Measurements from ENCODE around the gene RBM6. TPM values are rescaled to one million over a fixed set of nuclear protein-coding genes. Genes with fewer than 3 reads are reported as not detected.
"Not testable (repeated sequence)": the region's sequence is repeated elsewhere in the genome, so short reads cannot be mapped to it uniquely, and the experiment has no call there.

Gene RBM6
- total RNA-seq, 1 experiment from 2014 or later, result 55.9 TPM

DNA sequence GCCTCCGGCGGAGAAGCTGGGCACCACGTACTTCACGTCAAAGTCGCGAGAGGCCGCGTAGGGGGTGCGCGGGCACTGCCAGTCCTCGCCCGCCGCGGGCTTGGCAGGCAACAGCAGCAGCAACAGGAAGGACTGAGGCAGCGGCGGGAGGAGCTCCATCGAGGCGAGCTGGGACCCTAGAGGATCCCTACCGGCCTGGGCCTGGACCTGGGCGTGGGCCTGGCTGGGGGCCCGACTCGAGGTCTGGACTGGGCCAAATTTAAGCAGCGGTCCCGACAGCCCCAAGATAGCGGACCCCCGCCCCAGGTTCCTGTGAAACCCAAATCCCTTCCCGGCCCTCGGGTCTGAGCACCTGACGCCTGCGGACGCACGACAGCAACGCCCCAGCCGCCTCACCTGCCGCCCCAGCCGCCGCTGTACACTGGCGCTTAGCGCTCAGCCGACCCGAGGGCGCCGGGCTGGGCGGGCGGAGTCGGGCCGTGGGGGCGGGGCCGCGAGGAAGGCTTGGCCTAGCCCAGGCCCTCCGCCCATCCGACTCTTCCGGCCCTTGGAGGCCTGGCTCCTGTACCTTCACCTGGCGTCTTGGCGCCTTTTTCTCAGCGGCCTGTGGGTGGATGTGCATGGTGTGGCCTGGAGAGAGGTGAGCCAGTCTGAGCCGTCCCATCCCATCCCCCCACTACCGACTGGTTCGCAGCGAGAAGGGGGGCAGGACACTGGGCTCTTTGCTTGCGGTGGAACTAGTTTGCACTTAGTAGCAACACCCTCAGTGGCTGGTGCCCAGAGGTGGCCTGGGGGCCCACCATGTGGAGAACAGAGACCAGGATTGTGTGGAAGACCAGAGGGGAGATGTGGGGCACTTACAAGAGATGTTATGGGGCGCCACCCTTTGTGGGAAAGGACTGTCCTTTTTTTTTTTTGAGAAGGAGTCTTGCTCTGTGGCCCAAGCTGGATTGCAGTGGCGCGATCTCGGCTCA lies 36.2 kb upstream of the RBM6 start, which contains the start of gene MST1R:
TSS of gene MST1R (minus strand) at position 423 of the 974 bp plus-strand sequence. CDS start at position 159, 264 bp downstream.
- H3K27me3 ChIP-seq (replicated peaks; ENCODE audit: insufficient read depth, low read depth, low read length, poor library complexity), result no peaks in the 10 kb centered on the region
- H3K9me3 ChIP-seq (ENCODE audit: low read depth, low read length, poor library complexity, severe bottlenecking), result no peaks in the 10 kb centered on the region
- ChIA-PET POLR2A (ENCODE audit: low non-redundant PET) (no interaction called here), CTCF (interaction anchor here (0.5 kb wide), 1 partner anchor 65 kb away, joined by 4 read pairs; no protein-coding TSS in a partner anchor)
- TF ChIP-seq CTCF (conservative IDR thresholded peaks at IDR 0.05; ENCODE audit: low read depth, low read length) (no peak), EZH2 (IDR thresholded peaks at IDR 0.05; ENCODE audit: borderline replicate concordance, low read depth, low read length, poor library complexity, severe bottlenecking) (no peak)
- no peaks in the 10 kb centered on the region for H3K4me1 ChIP-seq (ENCODE audit: insufficient read depth, low read length, poor library complexity, severe bottlenecking)
- no peaks in the 10 kb centered on the region for H3K36me3 ChIP-seq (ENCODE audit: insufficient read depth, low read length, poor library complexity, severe bottlenecking)
- no peak within 1 kb of the TSS for H3K4me3 ChIP-seq (ENCODE audit: low read depth, low read length, poor library complexity, severe bottlenecking)
- H3K27ac ChIP-seq (ENCODE audit: low read depth, low read length, poor library complexity, severe bottlenecking), result no peak within 1 kb of the TSS
- BruUV-seq (replicated peaks), result no TSS peak
- DNase-seq (ENCODE audit: low spot score), result no peak
- intact Hi-C loops (cut with micrococcal nuclease; ENCODE audit: unreplicated experiment), result loop anchor here (10.0 kb wide), 1 partner anchor 59 kb away; no protein-coding TSS in a partner anchor

- BruUV-seq (replicated peaks); H3K4me3 ChIP-seq (ENCODE audit: low read depth, low read length, poor library complexity, severe bottlenecking); H3K27me3 ChIP-seq (replicated peaks; ENCODE audit: insufficient read depth, low read depth, low read length, poor library complexity); H3K27ac ChIP-seq (ENCODE audit: low read depth, low read length, poor library complexity, severe bottlenecking); H3K36me3 ChIP-seq (ENCODE audit: insufficient read depth, low read length, poor library complexity, severe bottlenecking); POLR2A ChIA-PET (ENCODE audit: low non-redundant PET); H3K9me3 ChIP-seq (ENCODE audit: low read depth, low read length, poor library complexity, severe bottlenecking); H3K4me1 ChIP-seq (ENCODE audit: insufficient read depth, low read length, poor library complexity, severe bottlenecking); DNase-seq (ENCODE audit: low spot score); CTCF ChIA-PET: not testable (repeated sequence)
- intact Hi-C loops (cut with micrococcal nuclease; ENCODE audit: unreplicated experiment), result loop anchor here (10.0 kb wide), 1 partner anchor 60 kb away; no protein-coding TSS in a partner anchor
These were observed 35.5 kb upstream of the RBM6 start for GRCh38 chr3:49904448-49904847.

DNA sequence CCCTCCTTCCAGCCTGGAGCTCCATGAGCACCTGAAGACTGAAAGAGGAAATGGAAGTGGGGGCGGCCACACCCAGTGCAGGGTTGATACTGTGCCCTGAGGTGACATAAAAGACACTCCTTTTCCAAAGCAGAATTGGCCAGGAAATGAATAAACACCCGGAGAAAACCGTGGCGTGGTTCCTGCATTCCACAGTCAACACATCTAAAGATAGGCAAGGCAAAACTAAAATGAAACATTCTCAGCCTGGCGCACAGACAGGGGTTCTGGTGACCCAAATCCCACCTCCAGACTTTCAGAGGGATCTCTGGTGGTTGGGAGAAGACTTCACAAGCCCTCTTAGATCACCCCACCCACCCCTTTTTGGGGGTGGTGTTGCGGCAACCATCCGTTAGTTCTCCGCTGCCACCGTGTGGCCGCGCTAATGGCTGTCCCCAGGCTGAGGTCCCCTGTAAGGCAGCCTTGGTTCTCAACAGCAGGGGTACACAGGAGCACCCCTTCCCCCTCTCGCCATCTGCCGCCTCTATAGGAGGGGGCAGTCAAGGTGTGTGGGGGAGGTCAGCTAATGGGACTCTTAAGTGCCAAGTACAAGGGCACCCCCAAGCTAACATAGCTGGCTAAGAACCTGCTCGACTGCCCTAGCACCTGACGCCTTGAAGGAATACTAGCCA lies 33.7 kb upstream of the RBM6 start:
- POLR2A ChIA-PET (ENCODE audit: low non-redundant PET), result no interaction called here

More for the DNA sequence above, 33.7 kb upstream of the RBM6 start:
- no TSS peak for BruUV-seq (replicated peaks)
- no peaks in the 10 kb centered on the region for H3K36me3 ChIP-seq (ENCODE audit: insufficient read depth, low read length, poor library complexity, severe bottlenecking)
- H3K27ac ChIP-seq (ENCODE audit: low read depth, low read length, poor library complexity, severe bottlenecking), result no peak overlapping the region
- H3K4me3 ChIP-seq (ENCODE audit: low read depth, low read length, poor library complexity, severe bottlenecking), result no peak overlapping the region
- peak; percentile 60 for DNase-seq (ENCODE audit: low spot score)
- no peak for TF ChIP-seq EZH2 (IDR thresholded peaks at IDR 0.05; ENCODE audit: borderline replicate concordance, low read depth, low read length, poor library complexity, severe bottlenecking)
- TF ChIP-seq CTCF (conservative IDR thresholded peaks at IDR 0.05; ENCODE audit: low read depth, low read length), result peak; percentile 66
- CTCF ChIA-PET, result interaction anchor here (0.6 kb wide), 1 partner anchor 178 kb away, joined by 3 read pairs; no protein-coding TSS in a partner anchor
- H3K9me3 ChIP-seq (ENCODE audit: low read depth, low read length, poor library complexity, severe bottlenecking), result no peaks in the 10 kb centered on the region
- intact Hi-C loops (cut with micrococcal nuclease; ENCODE audit: unreplicated experiment), result loop anchor here (5.0 to 10.0 kb wide), 3 partner anchors 61 to 204 kb away; partner anchors contain the start of gene AMIGO3
- H3K27me3 ChIP-seq (replicated peaks; ENCODE audit: insufficient read depth, low read depth, low read length, poor library complexity), result no peaks in the 10 kb centered on the region
- H3K4me1 ChIP-seq (ENCODE audit: insufficient read depth, low read length, poor library complexity, severe bottlenecking), result no peaks in the 10 kb centered on the region

All from A673 (cell line).